IPS DF 6.9 (cell line): Measurements from ENCODE around the gene TAS2R16.
"Not testable (repeated sequence)": the region's sequence is repeated elsewhere in the genome, so short reads cannot be mapped to it uniquely, and the experiment has no call there.

Experiments used
- DNase-seq: peaks from one replicate; pipeline ENCODE4 v3.0.0-alpha.2; 2013; ENCODE audit warnings: low read depth, low spot score
- H3K27ac ChIP-seq: one replicate; pipeline ENCODE4 v1.5.1; 2013; ENCODE audit warnings: low read length, control low read depth
- H3K27me3 ChIP-seq: 2 replicates; pipeline ENCODE4 v1.6.1; 2013; ENCODE audit warnings: mild to moderate bottlenecking, low read length; ENCODE audit not compliant: control insufficient read depth, insufficient read depth
- H3K36me3 ChIP-seq: 2 replicates; pipeline ENCODE4 v1.6.1; 2013; ENCODE audit warnings: low read length; ENCODE audit not compliant: control insufficient read depth, insufficient read depth
- H3K4me1 ChIP-seq: 2 replicates; pipeline ENCODE4 v1.6.1; 2013; ENCODE audit warnings: low read length; ENCODE audit not compliant: control insufficient read depth, insufficient read depth
- H3K4me3 ChIP-seq: 2 replicates; pipeline ENCODE4 v1.5.1; 2013; ENCODE audit warnings: mild to moderate bottlenecking, low read length
- H3K9me3 ChIP-seq: 2 replicates; pipeline ENCODE4 v1.6.1; 2013; ENCODE audit warnings: low read length, inconsistent platforms; ENCODE audit not compliant: control insufficient read depth, insufficient read depth
- WGBS: extraction: QIAGEN DNeasy Blood & Tissue Kit; methylation state at CpG from one replicate; pipeline ENCODE4 v1.1.7; 2013; ENCODE audit warnings: mixed read lengths, missing lambda C conversion rate; ENCODE audit not compliant: insufficient read length, insufficient coverage; 5-methylcytosine and 5-hydroxymethylcytosine counted together

Gene TAS2R16

DNA sequence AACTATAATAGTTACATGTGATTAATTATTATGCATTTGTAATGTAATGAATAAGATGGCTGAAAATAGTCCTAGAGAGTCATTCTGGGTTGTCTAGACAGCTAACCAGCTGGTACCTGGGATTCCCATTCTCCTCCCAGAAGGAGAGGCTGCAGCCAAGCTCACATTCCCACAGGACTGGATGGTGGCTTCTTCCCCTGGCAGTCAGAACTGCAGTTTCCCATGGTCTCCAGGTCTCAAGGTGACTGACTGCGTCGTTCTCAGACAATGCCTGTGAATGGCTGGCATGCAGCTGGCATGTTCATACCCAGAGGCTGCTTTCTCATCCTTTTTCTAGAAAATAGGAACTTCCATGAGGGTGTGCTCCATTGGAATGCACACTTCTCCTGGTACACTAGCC lies 21.3 kb downstream of the TAS2R16 start:
- H3K4me3 ChIP-seq = no peak overlapping the region
- H3K27me3 ChIP-seq = no peaks in the 10 kb centered on the region
- DNase-seq = no peak
- no CpG with 5 or more reads among the region's 2 CpGs for WGBS
- H3K9me3 ChIP-seq = no peaks in the 10 kb centered on the region
- H3K27ac ChIP-seq = no peak overlapping the region
- H3K36me3 ChIP-seq = no peaks in the 10 kb centered on the region
- H3K4me1 ChIP-seq = peaks cover 3% of the 10 kb centered on the region; the same call in 1 of the 2 replicates

DNA sequence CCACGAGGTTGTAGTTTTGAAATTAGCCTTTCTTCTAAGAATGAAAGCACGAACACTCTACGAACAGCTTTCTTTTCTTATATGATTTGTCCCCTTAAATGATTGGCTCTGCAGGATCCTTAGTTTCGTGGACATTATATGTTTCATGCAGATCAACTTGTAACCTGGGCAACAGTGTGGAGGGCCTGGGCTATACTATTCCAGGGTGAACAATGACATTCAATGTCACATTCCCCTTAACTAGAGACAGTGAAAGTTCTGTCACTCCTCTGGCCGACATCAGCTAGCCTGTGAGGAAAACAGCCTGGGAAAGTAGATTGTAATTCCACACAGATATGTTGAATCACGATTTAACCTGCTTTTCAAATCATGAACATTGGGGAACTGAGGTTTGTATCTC lies 23.4 kb downstream of the TAS2R16 start:
- Histone ChIP-seq H3K27ac (no peak overlapping the region), H3K36me3 (no peaks in the 10 kb centered on the region), H3K4me1 (peaks cover 3% of the 10 kb centered on the region; the same call in 1 of the 2 replicates), H3K9me3 (no peaks in the 10 kb centered on the region), H3K4me3 (no peak overlapping the region), H3K27me3 (no peaks in the 10 kb centered on the region)
- DNase-seq = no peak
- WGBS = no CpG with 5 or more reads among the region's 6 CpGs

DNA sequence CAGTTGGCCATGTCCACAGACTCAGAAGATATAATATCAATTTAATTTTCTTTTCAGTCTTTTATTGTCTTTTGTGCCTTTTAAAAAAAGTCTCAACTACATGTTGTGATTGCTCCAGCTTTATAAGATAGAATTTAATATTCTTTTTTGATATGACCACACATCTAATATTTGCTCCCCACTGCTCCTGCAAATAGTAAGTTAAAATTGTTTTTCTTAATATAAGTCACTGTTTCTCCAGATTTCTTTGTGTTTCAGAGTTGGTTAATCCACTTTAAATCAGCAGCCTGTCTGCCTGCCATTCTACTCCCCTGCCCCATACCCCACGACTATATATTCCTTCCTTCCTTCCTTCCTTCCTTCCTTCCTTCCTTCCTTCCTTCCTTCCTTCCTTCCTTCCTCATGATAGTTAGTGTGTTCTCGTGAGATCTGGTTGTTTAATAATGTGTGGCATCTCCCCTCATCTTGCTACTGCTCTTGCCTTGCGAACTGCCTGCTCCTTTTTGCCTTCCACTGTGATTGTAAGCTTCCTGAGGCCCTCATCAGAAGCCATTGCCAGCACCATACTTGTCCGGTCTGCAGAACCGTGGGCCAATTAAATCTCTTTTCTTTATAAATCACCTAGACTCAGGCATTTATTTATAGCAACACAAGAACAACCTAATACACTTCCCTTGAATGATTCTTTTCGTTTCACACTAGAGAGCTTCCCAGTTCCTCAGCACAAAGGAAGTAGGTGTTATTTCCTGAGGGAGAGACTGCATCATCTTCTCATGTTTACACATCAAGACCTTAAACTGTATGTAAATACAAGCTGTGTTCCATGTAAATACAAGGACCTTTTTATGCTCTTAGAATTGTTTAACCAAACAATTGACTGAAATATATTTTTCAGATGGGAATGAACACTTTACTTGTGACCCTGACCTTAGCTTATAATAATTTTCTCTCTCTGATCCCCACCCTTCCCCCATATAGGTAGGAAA lies 24.5 kb downstream of the TAS2R16 start:
- Histone ChIP-seq H3K27me3 (no peaks in the 10 kb centered on the region), H3K27ac (no peak overlapping the region)
- DNase-seq = no peak

DNA sequence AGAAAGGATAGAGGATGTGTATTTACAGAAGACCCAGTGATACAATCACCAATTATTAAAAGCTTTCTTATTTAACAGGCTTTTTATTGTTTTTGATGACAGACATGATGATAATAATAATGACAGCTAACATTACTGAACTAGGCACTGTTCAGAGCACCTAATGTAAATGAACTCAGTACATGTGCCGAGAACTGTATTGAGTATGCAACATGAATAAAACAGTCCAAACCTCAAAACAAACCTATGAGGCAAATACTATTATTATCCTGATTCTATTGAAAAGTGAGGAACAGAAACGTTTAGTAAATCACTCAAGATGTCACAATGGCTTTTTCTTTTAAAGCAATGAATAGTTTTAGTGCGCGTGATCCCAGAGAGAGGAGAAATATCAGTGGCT lies 27.1 kb downstream of the TAS2R16 start:
- Histone ChIP-seq H3K27ac (no peak overlapping the region), H3K9me3 (no peaks in the 10 kb centered on the region), H3K4me1 (no peaks in the 10 kb centered on the region), H3K27me3 (no peaks in the 10 kb centered on the region), H3K4me3 (no peak overlapping the region), H3K36me3 (no peaks in the 10 kb centered on the region)
- DNase-seq = no peak
- no CpG with 5 or more reads among the region's 4 CpGs for WGBS

More for the DNA sequence above, 24.5 kb downstream of the TAS2R16 start:
- Histone ChIP-seq H3K4me1 (peaks cover 3% of the 10 kb centered on the region; the same call in 1 of the 2 replicates), H3K4me3 (no peak overlapping the region), H3K36me3 (no peaks in the 10 kb centered on the region), H3K9me3 (no peaks in the 10 kb centered on the region)
- no CpG with 5 or more reads among the region's 6 CpGs for WGBS

DNA sequence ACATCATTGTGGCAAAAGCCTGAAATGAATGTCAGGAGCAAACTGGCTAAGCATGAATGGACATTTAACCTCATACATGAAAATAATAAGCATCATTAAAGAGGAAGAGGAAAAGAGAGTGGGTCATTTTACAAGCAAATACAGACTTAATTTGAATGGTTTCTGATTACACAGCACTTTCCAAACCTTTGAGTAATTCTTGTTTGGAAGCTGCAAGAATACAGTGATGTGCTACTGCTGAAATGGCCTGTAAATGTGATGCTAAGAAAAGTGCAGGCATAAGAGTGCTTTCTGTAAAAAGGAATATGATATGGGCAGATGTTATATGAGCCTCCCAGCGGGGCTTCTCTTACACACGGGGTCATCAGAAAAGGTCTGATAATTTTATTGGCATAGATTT lies 30.2 kb downstream of the TAS2R16 start:
- H3K27ac ChIP-seq = no peak overlapping the region
- no peak for DNase-seq

DNA sequence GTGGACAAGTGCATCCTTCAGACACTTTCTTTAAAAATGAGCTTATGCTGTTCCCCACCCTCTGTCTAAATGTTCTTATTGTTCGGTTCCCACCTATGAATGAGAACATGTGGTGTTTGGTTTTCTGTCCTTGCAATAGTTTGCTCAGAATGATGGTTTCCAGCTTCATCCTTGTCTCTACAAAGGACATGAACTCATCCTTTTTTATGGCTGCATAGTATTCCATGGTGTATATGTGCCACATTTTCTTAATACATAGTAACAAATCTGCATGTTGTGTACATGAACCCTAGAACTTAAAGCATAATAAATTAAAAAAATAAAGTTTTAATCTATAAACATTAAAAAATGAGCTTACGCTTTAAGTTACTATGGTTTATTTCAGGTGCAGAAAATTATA lies 41.8 kb downstream of the TAS2R16 start:
- H3K27me3 ChIP-seq, H3K27ac ChIP-seq, H3K9me3 ChIP-seq, DNase-seq, H3K4me1 ChIP-seq, H3K36me3 ChIP-seq, H3K4me3 ChIP-seq: not testable (repeated sequence)
- WGBS = no CpG with 5 or more reads among the region's 2 CpGs

More for the DNA sequence above, 30.2 kb downstream of the TAS2R16 start:
- H3K36me3 ChIP-seq = no peaks in the 10 kb centered on the region
- no peaks in the 10 kb centered on the region for H3K9me3 ChIP-seq
- no peak overlapping the region for H3K4me3 ChIP-seq
- no CpG with 5 or more reads among the region's 2 CpGs for WGBS
- H3K27me3 ChIP-seq = no peaks in the 10 kb centered on the region
- H3K4me1 ChIP-seq = no peaks in the 10 kb centered on the region

DNA sequence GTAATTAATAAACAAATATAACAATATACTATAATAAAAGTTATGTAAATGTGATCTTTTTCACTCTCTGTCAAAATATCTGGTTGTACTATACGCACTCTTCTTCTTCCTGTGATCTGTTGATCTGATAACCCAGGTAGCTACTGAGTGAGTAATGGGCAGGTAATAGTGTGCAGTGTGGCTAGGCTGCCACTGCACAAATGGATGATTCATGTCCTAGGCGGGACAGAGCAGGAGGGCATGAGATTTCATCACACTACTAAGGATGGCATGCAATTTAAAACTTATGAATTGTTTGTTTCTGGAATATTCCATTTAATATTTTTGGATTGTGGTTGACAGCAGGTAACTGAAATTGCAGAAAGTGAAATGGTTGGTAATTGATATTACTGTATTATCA lies 44.5 kb downstream of the TAS2R16 start:
- Histone ChIP-seq H3K27ac (no peak overlapping the region), H3K27me3 (no peaks in the 10 kb centered on the region), H3K9me3 (no peaks in the 10 kb centered on the region), H3K4me1 (no peaks in the 10 kb centered on the region), H3K4me3 (no peak overlapping the region), H3K36me3 (no peaks in the 10 kb centered on the region)
- no peak for DNase-seq
- no CpG with 5 or more reads among the region's 2 CpGs for WGBS

DNA sequence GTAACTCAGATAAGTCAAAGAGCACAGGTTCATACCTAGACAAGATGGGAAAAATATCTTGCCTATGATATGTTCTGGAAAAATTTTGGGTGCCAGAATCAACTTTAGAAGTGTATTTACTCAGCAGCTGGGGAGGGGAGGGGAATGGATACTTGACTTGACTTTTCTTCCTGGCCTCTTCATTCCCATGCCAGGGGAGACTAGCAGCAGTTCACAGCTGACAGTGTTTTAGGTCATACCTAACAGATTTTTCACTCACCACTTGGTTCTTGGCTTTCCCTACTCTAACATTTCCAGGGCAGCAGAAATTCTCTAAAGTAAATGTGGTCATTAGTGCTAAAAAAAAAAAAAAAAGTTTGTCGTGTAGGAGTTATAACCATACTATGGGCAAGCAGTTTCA lies 46.3 kb downstream of the TAS2R16 start:
- WGBS = no CpG with 5 or more reads among the region's 1 CpG
- H3K4me1 ChIP-seq = no peaks in the 10 kb centered on the region
- no peaks in the 10 kb centered on the region for H3K9me3 ChIP-seq
- no peak overlapping the region for H3K4me3 ChIP-seq
- no peaks in the 10 kb centered on the region for H3K36me3 ChIP-seq
- no peak for DNase-seq
- H3K27me3 ChIP-seq = no peaks in the 10 kb centered on the region
- no peak overlapping the region for H3K27ac ChIP-seq
